GM23248 (cell line): ENCODE data around the gene APBA2. TPM values are rescaled to one million over a fixed set of nuclear protein-coding genes. Genes with fewer than 3 reads are reported as not detected.

Source experiments
- DNase-seq: peaks from one replicate; pipeline ENCODE4 v3.0.0-alpha.2; 2015
- H2AFZ ChIP-seq: fragments of 200-600 bp; sonication (generic); 2 replicates; pipeline ENCODE4 v1.6.1; 2016; ENCODE audit warnings: antibody characterized with exemption
- H3F3A ChIP-seq: fragments of 200-600 bp; sonication (generic); 2 replicates; pipeline ENCODE4 v1.6.1; 2016; ENCODE audit warnings: mild to moderate bottlenecking, antibody characterized with exemption, mixed run types; ENCODE audit not compliant: insufficient read depth
- H3K27ac ChIP-seq: fragments of 200-600 bp; sonication (generic); 2 replicates; pipeline ENCODE4 v1.5.1; 2016; ENCODE audit warnings: mild to moderate bottlenecking
- H3K27me3 ChIP-seq: fragments of 200-600 bp; sonication (generic); replicated peaks from 2 replicates; pipeline ENCODE4 v1.6.1; 2016; ENCODE audit warnings: mild to moderate bottlenecking; ENCODE audit not compliant: insufficient read depth
- H3K36me3 ChIP-seq: fragments of 200-600 bp; sonication (generic); 2 replicates; pipeline ENCODE4 v1.6.1; 2016; ENCODE audit warnings: low read depth, mild to moderate bottlenecking
- H3K4me1 ChIP-seq: fragments of 200-600 bp; sonication (generic); 2 replicates; pipeline ENCODE4 v1.6.1; 2016; ENCODE audit warnings: mild to moderate bottlenecking; ENCODE audit not compliant: insufficient read depth
- H3K4me2 ChIP-seq: fragments of 200-600 bp; sonication (generic); one replicate; pipeline ENCODE4 v1.6.1; 2016; ENCODE audit warnings: mild to moderate bottlenecking; ENCODE audit not compliant: unreplicated experiment
- H3K4me3 ChIP-seq: fragments of 200-600 bp; sonication (generic); 2 replicates; pipeline ENCODE4 v1.5.1; 2016; ENCODE audit warnings: mild to moderate bottlenecking
- H3K79me2 ChIP-seq: fragments of 200-600 bp; sonication (generic); 2 replicates; pipeline ENCODE4 v1.6.1; 2016; ENCODE audit warnings: mild to moderate bottlenecking; ENCODE audit not compliant: insufficient read depth
- H3K9ac ChIP-seq: fragments of 200-600 bp; sonication (generic); 2 replicates; pipeline ENCODE4 v1.6.1; 2016; ENCODE audit warnings: mild to moderate bottlenecking
- H3K9me2 ChIP-seq: fragments of 200-600 bp; sonication (generic); 2 replicates; pipeline ENCODE4 v1.6.1; 2016; ENCODE audit warnings: mixed run types, mild to moderate bottlenecking, moderate library complexity; ENCODE audit not compliant: insufficient read depth
- H3K9me3 ChIP-seq: fragments of 200-600 bp; sonication (generic); one replicate; pipeline ENCODE4 v1.6.1; 2017; ENCODE audit warnings: low read depth
- H4K20me1 ChIP-seq: fragments of 200-600 bp; sonication (generic); 2 replicates; pipeline ENCODE4 v1.6.0; 2016; ENCODE audit not compliant: insufficient read depth
- EZH2 ChIP-seq: fragments of 200-600 bp; sonication (generic); IDR thresholded peaks from 2 replicates; pipeline ENCODE4 v1.6.1; 2018; ENCODE audit warnings: antibody characterized with exemption, mild to moderate bottlenecking; ENCODE audit not compliant: insufficient read depth, poor library complexity, severe bottlenecking
- EZH2phosphoT487 ChIP-seq: fragments of 200-600 bp; sonication (generic); IDR thresholded peaks from 2 replicates; pipeline ENCODE4 v1.6.1; 2018; ENCODE audit warnings: antibody characterized with exemption, moderate library complexity, mild to moderate bottlenecking, low read depth; ENCODE audit not compliant: insufficient read depth
- WGBS, 2 experiments: methylation state at CpG; one replicate each; pipeline ENCODE4 v1.1.6; 2015 to 2017; ENCODE audit warnings: low lambda C conversion rate in 2 of 2, low coverage in 1 of 2; ENCODE audit errors: missing lambda C conversion rate in 2 of 2; 5-methylcytosine and 5-hydroxymethylcytosine counted together
- in situ Hi-C: fragments of 300-500 bp; cut with MboI; formaldehyde crosslinking; loops from 2 replicates; pipeline ENCODE4 v1.15.0; 2020
- polyA plus RNA-seq: library from polyadenylated mRNA; unstranded; fragments of >200 nt; fragmentation: Nextera tagmentation; extraction: Ambion mirVana; gene quantifications from 2 replicates; pipeline ENCODE4 v1.2.1, GENCODE V29; 2016
- total RNA-seq: library from RNA; depleted of rRNA; stranded (reverse); fragments of >200 nt; shearing (Covaris generic); gene quantifications from 2 replicates; pipeline ENCODE4 v1.2.3, GENCODE V29; 2014

The APBA2 gene
- total and polyA plus RNA-seq, 2 experiments from 2014 or later: 0.23 to 0.65 TPM

- 3% methylated on average over 6 of the region's 6 CpGs for WGBS, 2 experiments
- H3K27me3 ChIP-seq: no peaks in the 10 kb centered on the region
- H3K4me1 ChIP-seq: no peaks in the 10 kb centered on the region
Observed at GRCh38 chr15:29051422-29051821, 165.6 kb downstream of the APBA2 start.

GRCh38 chr15:29053006-29053405, 167.2 kb downstream of the APBA2 start:
- Histone ChIP-seq H4K20me1 (no peaks in the 10 kb centered on the region), H2AFZ (no peak overlapping the region), H3K27ac (no peak overlapping the region), H3K79me2 (no peaks in the 10 kb centered on the region), H3K27me3 (no peaks in the 10 kb centered on the region), H3F3A (no peaks in the 10 kb centered on the region), H3K9me3 (no peaks in the 10 kb centered on the region), H3K9ac (no peak overlapping the region), H3K4me3 (no peak overlapping the region), H3K36me3 (no peaks in the 10 kb centered on the region), H3K9me2 (no peaks in the 10 kb centered on the region), H3K4me1 (no peaks in the 10 kb centered on the region), H3K4me2 (no peak overlapping the region)
- TF ChIP-seq EZH2phosphoT487 (no peak), EZH2 (no peak)
- WGBS, 2 experiments: 25 to 44% methylated on average over 8 of the region's 8 CpGs
- in situ Hi-C loops: no loop called here
- no peak for DNase-seq

More at GRCh38 chr15:29051422-29051821, 165.6 kb downstream of the APBA2 start:
- Histone ChIP-seq H4K20me1 (no peaks in the 10 kb centered on the region), H3K9ac (no peak overlapping the region), H3K9me3 (no peaks in the 10 kb centered on the region), H3K4me3 (no peak overlapping the region), H3K36me3 (no peaks in the 10 kb centered on the region), H3K27ac (no peak overlapping the region), H2AFZ (no peak overlapping the region), H3K9me2 (no peaks in the 10 kb centered on the region), H3K4me2 (no peak overlapping the region), H3K79me2 (no peaks in the 10 kb centered on the region), H3F3A (no peaks in the 10 kb centered on the region)
- TF ChIP-seq EZH2phosphoT487 (no peak), EZH2 (no peak)
- in situ Hi-C loops: no loop called here
- DNase-seq: no peak

- Histone ChIP-seq H3K4me2 (no peak overlapping the region), H3K36me3 (no peaks in the 10 kb centered on the region), H3K4me1 (no peaks in the 10 kb centered on the region), H3K9me3 (no peaks in the 10 kb centered on the region), H3K9me2 (no peaks in the 10 kb centered on the region), H3K9ac (no peak overlapping the region), H3F3A (no peaks in the 10 kb centered on the region), H3K4me3 (no peak overlapping the region), H4K20me1 (no peaks in the 10 kb centered on the region), H2AFZ (no peak overlapping the region), H3K27ac (no peak overlapping the region), H3K79me2 (no peaks in the 10 kb centered on the region), H3K27me3 (no peaks in the 10 kb centered on the region)
- no peak for DNase-seq
- TF ChIP-seq EZH2phosphoT487 (no peak), EZH2 (no peak)
- in situ Hi-C loops: no loop called here
- WGBS, 2 experiments: 43 to 51% methylated on average over 14 of the region's 18 CpGs
Observed at GRCh38 chr15:29053661-29054131, 167.9 kb downstream of the APBA2 start.

- no peak overlapping the region for H2AFZ ChIP-seq
- TF ChIP-seq EZH2phosphoT487: no peak
- TF ChIP-seq EZH2: no peak
Observed at GRCh38 chr15:29054171-29055045, 168.6 kb downstream of the APBA2 start.

More at GRCh38 chr15:29054171-29055045, 168.6 kb downstream of the APBA2 start:
- H3K36me3 ChIP-seq: no peaks in the 10 kb centered on the region
- H3K79me2 ChIP-seq: no peaks in the 10 kb centered on the region
- H3F3A ChIP-seq: no peaks in the 10 kb centered on the region
- no peak overlapping the region for H3K9ac ChIP-seq
- WGBS, 2 experiments: 58 to 59% methylated on average over 23 to 34 of the region's 34 CpGs
- no peak overlapping the region for H3K27ac ChIP-seq
- H3K9me3 ChIP-seq: no peaks in the 10 kb centered on the region
- no peak for DNase-seq
- H3K27me3 ChIP-seq: no peaks in the 10 kb centered on the region
- H3K9me2 ChIP-seq: no peaks in the 10 kb centered on the region
- in situ Hi-C loops: no loop called here
- H3K4me3 ChIP-seq: no peak overlapping the region
- H3K4me1 ChIP-seq: no peaks in the 10 kb centered on the region
- H3K4me2 ChIP-seq: no peak overlapping the region
- H4K20me1 ChIP-seq: no peaks in the 10 kb centered on the region
